IMR-90 (cell line): ENCODE results near the gene KIF22. TPM values are rescaled to one million over a fixed set of nuclear protein-coding genes. Genes with fewer than 3 reads are reported as not detected.

ENCODE experiments used
- ATAC-seq: fragments of 200-7000 bp; cut with Tn5 transposase; 2 replicates; pipeline ENCODE4 v1.9.1; 2020; ENCODE audit warnings: low read depth, mild to moderate bottlenecking, moderate library complexity
- BruUV-seq: library from RNA; stranded (reverse); fragments of 400-500 nt; replicated peaks from 2 replicates; lab custom pipeline; 2021; lab: Mats Ljungman, UMichigan
- CTCF ChIA-PET: fragments of 300-600 bp; formaldehyde crosslinking; extraction: SDS; loops from one replicate; lab custom pipeline; 2021; ENCODE audit warnings: antibody characterized with exemption; lab: Yijun Ruan, JAX
- POLR2A ChIA-PET: fragments of 300-600 bp; sonication (Branson Sonifier 250); formaldehyde crosslinking; loops from one replicate; lab custom pipeline; 2022; ENCODE audit warnings: antibody characterized with exemption; ENCODE audit not compliant: unreplicated experiment; lab: Charles Lee
- DNase-seq: peaks from one replicate; pipeline ENCODE4 v3.0.0; 2013
- H2AFZ ChIP-seq: replicated peaks from 2 replicates; pipeline ENCODE3; 2013; ENCODE audit warnings: low read length, mild to moderate bottlenecking; ENCODE audit not compliant: poor library complexity
- H2AK5ac ChIP-seq: 2 replicates; pipeline ENCODE4 v1.6.1; 2013; ENCODE audit warnings: low read depth, low read length, inconsistent platforms
- H2AK9ac ChIP-seq: replicated peaks from 2 replicates; pipeline ENCODE3; 2013; ENCODE audit warnings: mild to moderate bottlenecking, low read depth, low read length, moderate library complexity; ENCODE audit not compliant: poor library complexity
- H2BK120ac ChIP-seq: 2 replicates; pipeline ENCODE4 v1.6.1; 2013; ENCODE audit warnings: low read depth, low read length, inconsistent platforms
- H2BK15ac ChIP-seq: 3 replicates; pipeline ENCODE4 v1.6.1; 2013; ENCODE audit warnings: low read depth, low read length, inconsistent platforms
- H2BK20ac ChIP-seq: 2 replicates; pipeline ENCODE4 v1.6.1; 2013; ENCODE audit warnings: low read depth, mild to moderate bottlenecking, inconsistent platforms, low read length, moderate library complexity
- H2BK5ac ChIP-seq: 2 replicates; pipeline ENCODE4 v1.6.1; 2013; ENCODE audit warnings: mild to moderate bottlenecking, low read depth, low read length, inconsistent platforms; ENCODE audit not compliant: poor library complexity, severe bottlenecking
- H3K14ac ChIP-seq: replicated peaks from 2 replicates; pipeline ENCODE4 v1.6.1; 2013; ENCODE audit warnings: low read depth, low read length, inconsistent platforms
- H3K18ac ChIP-seq: 2 replicates; pipeline ENCODE4 v1.6.1; 2013; ENCODE audit warnings: low read depth, low read length, control low read depth
- H3K23ac ChIP-seq: 2 replicates; pipeline ENCODE4 v1.6.1; 2013; ENCODE audit warnings: low read depth, low read length, inconsistent platforms
- H3K27ac ChIP-seq: 2 replicates; pipeline ENCODE4 v1.5.1; 2013; ENCODE audit warnings: mild to moderate bottlenecking, control low read depth, low read length; ENCODE audit not compliant: insufficient read depth
- H3K27me3 ChIP-seq: 2 replicates; pipeline ENCODE4 v1.6.1; 2013; ENCODE audit warnings: low read length; ENCODE audit not compliant: control insufficient read depth, insufficient read depth
- H3K36me3 ChIP-seq: 2 replicates; pipeline ENCODE4 v1.6.1; 2013; ENCODE audit warnings: low read length, mixed read lengths; ENCODE audit not compliant: control insufficient read depth, insufficient read depth
- H3K4ac ChIP-seq: 2 replicates; pipeline ENCODE4 v1.6.1; 2013; ENCODE audit warnings: low read depth, low read length, inconsistent platforms
- H3K4me1 ChIP-seq: 2 replicates; pipeline ENCODE4 v1.6.1; 2013; ENCODE audit warnings: low read length, mixed read lengths; ENCODE audit not compliant: control insufficient read depth, insufficient read depth
- H3K4me2 ChIP-seq: 2 replicates; pipeline ENCODE4 v1.6.1; 2013; ENCODE audit warnings: low read depth, mild to moderate bottlenecking, control low read depth, low read length, moderate library complexity
- H3K4me3 ChIP-seq: 2 replicates; pipeline ENCODE4 v1.5.1; 2013; ENCODE audit warnings: low read depth, mild to moderate bottlenecking, control low read depth, low read length, moderate library complexity; ENCODE audit not compliant: insufficient read depth
- H3K56ac ChIP-seq: 2 replicates; pipeline ENCODE4 v1.6.1; 2013; ENCODE audit warnings: low read length, inconsistent platforms; ENCODE audit not compliant: insufficient read depth; ENCODE audit errors: extremely low read depth
- H3K79me1 ChIP-seq, 2 experiments: 2 replicates each; pipeline ENCODE4 v1.6.1; 2013; ENCODE audit warnings: low read length in 2 of 2, inconsistent platforms in 1 of 2, low read depth in 1 of 2
- H3K9ac ChIP-seq: 2 replicates; pipeline ENCODE4 v1.6.1; 2013; ENCODE audit warnings: low read depth, low read length, control low read depth
- H3K9me1 ChIP-seq: 2 replicates; pipeline ENCODE4 v1.6.1; 2013; ENCODE audit warnings: low read length, inconsistent platforms; ENCODE audit not compliant: insufficient read depth
- H3K9me3 ChIP-seq: 2 replicates; pipeline ENCODE4 v1.6.1; 2013; ENCODE audit warnings: low read length; ENCODE audit not compliant: control insufficient read depth, insufficient read depth
- H4K20me1 ChIP-seq: 2 replicates; pipeline ENCODE4 v1.6.1; 2013; ENCODE audit warnings: low read length, inconsistent platforms; ENCODE audit not compliant: insufficient read depth
- H4K5ac ChIP-seq: 2 replicates; pipeline ENCODE4 v1.6.1; 2013; ENCODE audit warnings: mild to moderate bottlenecking, low read depth, low read length, control low read depth
- H4K8ac ChIP-seq, 2 experiments: 2 replicates each; pipeline ENCODE4 v1.6.1; 2013; ENCODE audit warnings: low read depth in 2 of 2, low read length in 2 of 2, control low read depth in 1 of 2, inconsistent platforms in 1 of 2
- H4K91ac ChIP-seq: 2 replicates; pipeline ENCODE4 v1.6.1; 2013; ENCODE audit warnings: low read depth, low read length, inconsistent platforms; ENCODE audit not compliant: insufficient read depth
- CEBPB ChIP-seq: IDR thresholded peaks from 2 replicates; pipeline ENCODE4 v1.6.1; 2012; ENCODE audit warnings: low read depth, low read length, improper control_type of control experiment
- NFE2L2 ChIP-seq: fragments of 150-350 bp; IDR thresholded peaks from 2 replicates; pipeline ENCODE4 v1.6.1; 2016; ENCODE audit warnings: low read depth, mild to moderate bottlenecking, low read length
- WGBS, 2 experiments: methylation state at CpG; one replicate each; pipeline versions ENCODE4 v1.1.5 to v1.1.7; 2013; ENCODE audit warnings: missing lambda C conversion rate in 2 of 2; ENCODE audit not compliant: insufficient read length in 1 of 2; ENCODE audit errors: extremely low coverage in 2 of 2; 5-methylcytosine and 5-hydroxymethylcytosine counted together
- dilution Hi-C: fragments of 300-500 bp; cut with HindIII; formaldehyde crosslinking; loops from one replicate; pipeline ENCODE4 v1.14.3; 2018; ENCODE audit warnings: low sequenced_read_pairs; ENCODE audit not compliant: unreplicated experiment
- in situ Hi-C: fragments of 300-500 bp; cut with MboI; formaldehyde crosslinking; loops from 3 replicates; pipeline ENCODE4 v1.14.3; 2019; ENCODE audit warnings: low sequenced_read_pairs, inconsistent platforms, mixed read lengths
- intact Hi-C: fragments of 100-400 bp; cut with micrococcal nuclease; formaldehyde crosslinking; loops from 2 replicates; pipeline ENCODE4 v1.10.0; 2022
- polyA plus RNA-seq, 3 experiments: library from polyadenylated mRNA; depleted of rRNA; stranded (reverse); fragments of >200 nt; gene quantifications; 2 replicates each; pipeline ENCODE4 v1.2.3, GENCODE V29; 2012; ENCODE audit warnings: low replicate concordance in 1 of 3
- total RNA-seq: library from RNA; depleted of rRNA; stranded (reverse); fragments of >200 nt; gene quantifications from 2 replicates; pipeline ENCODE4 v1.2.3, GENCODE V29; 2012

Gene KIF22
- total and polyA plus RNA-seq, 2 of the 4 experiments (the other 2 are of a cell fraction): 43.0 to 65.1 TPM

- Histone ChIP-seq H3K27ac (no peak overlapping the region), H3K14ac (no peak overlapping the region), H3K4me3 (no peak overlapping the region), H2AK5ac (no peak overlapping the region), H3K9me1 (peaks cover 12% of the 10 kb centered on the region), H2BK120ac (no peak overlapping the region), H3K4me2 (no peak overlapping the region), H3K4ac (no peak overlapping the region), H2AK9ac (no peak overlapping the region), H4K5ac (no peak overlapping the region), H2BK5ac (no peak overlapping the region), H2BK20ac (no peak overlapping the region), H4K8ac (no peak overlapping the region), H2BK15ac (no peak overlapping the region), H3K4me1 (peaks cover 3% of the 10 kb centered on the region), H4K20me1 (peaks cover 18% of the 10 kb centered on the region; the same call in 1 of the 2 replicates), H3K56ac (no peak overlapping the region), H3K36me3 (peaks cover 63% of the 10 kb centered on the region), H2AFZ (no peak overlapping the region), H3K9me3 (no peaks in the 10 kb centered on the region), H4K91ac (no peak overlapping the region), H3K9ac (no peak overlapping the region), H3K79me1 (peaks cover 26 to 64% of the 10 kb centered on the region in 2 experiments), H3K27me3 (no peaks in the 10 kb centered on the region), H3K18ac (no peak overlapping the region), H3K23ac (no peak overlapping the region)
- 100% methylated on average over 1 of the region's 5 CpGs; no CpG with 5 or more reads in 1 of the 2 experiments for WGBS, 2 experiments
- TF ChIP-seq CEBPB (no peak), NFE2L2 (no peak)
- CTCF ChIA-PET: no interaction called here
- BruUV-seq: no TSS peak
- intact Hi-C loops (no loop called here), in situ Hi-C loops (no loop called here), dilution Hi-C loops (no loop called here)
- ATAC-seq (no peak), DNase-seq (no peak)
- POLR2A ChIA-PET: no interaction called here
These were observed 43.5 kb downstream of the KIF22 start for GRCh38 chr16:29834079-29834478.
